Liver (tissue), 9 donors: ENCODE data around the gene ZCCHC8. TPM values are rescaled to one million over a fixed set of nuclear protein-coding genes. Genes with fewer than 3 reads are reported as not detected.
"Not testable (repeated sequence)": the region's sequence is repeated elsewhere in the genome, so short reads cannot be mapped to it uniquely, and the experiment has no call there.

Experiments used
- DNase-seq: peaks from one replicate; pipeline ENCODE4 v3.0.0-alpha.2; 2017; ENCODE audit warnings: low spot score
- H3K27ac ChIP-seq, 2 donors: one replicate each; pipeline ENCODE4 v1.7.0; 2013; ENCODE audit warnings: inconsistent platforms in 2 of 2, low read length in 2 of 2, control low read depth in 1 of 2, low read depth in 1 of 2, mild to moderate bottlenecking in 1 of 2
- H3K27me3 ChIP-seq, 4 donors: one replicate each; pipeline versions ENCODE4 v1.6.1 to v1.7.0; 2013; ENCODE audit warnings: low read length in 3 of 4, inconsistent platforms in 1 of 4, mild to moderate bottlenecking in 1 of 4, moderate library complexity in 1 of 4; ENCODE audit not compliant: control insufficient read depth in 4 of 4, insufficient read depth in 4 of 4
- H3K36me3 ChIP-seq, 4 donors: one replicate each; pipeline versions ENCODE4 v1.6.1 to v1.7.0; 2013; ENCODE audit warnings: low read length in 3 of 4, mild to moderate bottlenecking in 3 of 4, low read depth in 1 of 4, moderate library complexity in 1 of 4; ENCODE audit not compliant: control insufficient read depth in 4 of 4, insufficient read depth in 3 of 4
- H3K4me1 ChIP-seq, 4 donors: one replicate each; pipeline versions ENCODE4 v1.6.1 to v1.7.0; 2013; ENCODE audit warnings: low read length in 3 of 4, mild to moderate bottlenecking in 3 of 4, moderate library complexity in 1 of 4; ENCODE audit not compliant: control insufficient read depth in 4 of 4, insufficient read depth in 4 of 4
- H3K4me3 ChIP-seq, 3 donors: one replicate each; pipeline versions ENCODE4 v1.6.1 to v1.7.0; 2013; ENCODE audit warnings: low read length in 3 of 3, control low read depth in 1 of 3, low read depth in 1 of 3, mild to moderate bottlenecking in 1 of 3
- H3K9ac ChIP-seq, 2 donors: one replicate each; pipeline ENCODE4 v1.7.0; 2013; ENCODE audit warnings: low read length in 2 of 2, mild to moderate bottlenecking in 2 of 2, moderate library complexity in 2 of 2, control low read depth in 1 of 2, low read depth in 1 of 2
- H3K9me3 ChIP-seq, 4 donors: one replicate each; pipeline versions ENCODE4 v1.6.1 to v1.7.0; 2013; ENCODE audit warnings: low read length in 3 of 4; ENCODE audit not compliant: control insufficient read depth in 4 of 4
- CTCF ChIP-seq: fragments of 150-350 bp; IDR thresholded peaks from 2 replicates; pipeline ENCODE4 v1.5.1; 2017; ENCODE audit warnings: improper control_type of control experiment, low read depth, low read length; ENCODE audit not compliant: missing input control
- EGR1 ChIP-seq, 2 donors: IDR thresholded peaks; 2 replicates each; pipeline ENCODE4 v1.6.1; 2016 to 2018; ENCODE audit warnings: antibody characterized with exemption in 2 of 2, low read depth in 2 of 2
- FOXA1 ChIP-seq: IDR thresholded peaks from 2 replicates; pipeline ENCODE4 v1.6.1; 2016; ENCODE audit warnings: antibody characterized with exemption
- FOXA2 ChIP-seq: IDR thresholded peaks from 2 replicates; pipeline ENCODE4 v1.6.1; 2016; ENCODE audit warnings: antibody characterized with exemption
- GABPA ChIP-seq, 2 donors: IDR thresholded peaks in 1 of 2; conservative IDR thresholded peaks in 1 of 2; 2 replicates each; pipeline ENCODE4 v1.6.1; 2016; ENCODE audit warnings: antibody characterized with exemption in 2 of 2, mild to moderate bottlenecking in 1 of 2, moderate library complexity in 1 of 2
- JUND ChIP-seq, 2 donors: IDR thresholded peaks; 2 replicates each; pipeline ENCODE4 v1.6.1; 2016; ENCODE audit warnings: antibody characterized with exemption in 2 of 2
- MAX ChIP-seq: IDR thresholded peaks from 2 replicates; pipeline ENCODE4 v1.6.1; 2016; ENCODE audit warnings: antibody characterized with exemption
- RAD21 ChIP-seq, 2 donors: IDR thresholded peaks; 2 replicates each; pipeline ENCODE4 v1.6.1; 2016; ENCODE audit warnings: antibody characterized with exemption in 2 of 2, mild to moderate bottlenecking in 2 of 2
- RXRA ChIP-seq, 2 donors: IDR thresholded peaks; 2 replicates each; pipeline ENCODE4 v1.6.1; 2017 to 2018; ENCODE audit warnings: antibody characterized with exemption in 2 of 2, mild to moderate bottlenecking in 1 of 2
- ZBTB33 ChIP-seq: IDR thresholded peaks from 2 replicates; pipeline ENCODE4 v1.6.1; 2016; ENCODE audit warnings: antibody characterized with exemption
- WGBS: extraction: QIAGEN DNeasy Blood & Tissue Kit; methylation state at CpG from one replicate; pipeline ENCODE4 v1.1.7; 2013; 5-methylcytosine and 5-hydroxymethylcytosine counted together
- polyA plus RNA-seq, 2 donors: library from polyadenylated mRNA; stranded (reverse) in 1 of 2; unstranded in 1 of 2; fragments of 200-250 nt in 1 of 2; fragments of >200 nt in 1 of 2; fragmentation: Nextera tagmentation in 1 of 2; extraction: Ambion mirVana in 1 of 2; gene quantifications; one replicate each; pipeline versions ENCODE4 v1.2.1 to v1.2.3, GENCODE V29; 2013 to 2015
- total RNA-seq, 2 donors: library from RNA; depleted of rRNA; stranded (reverse); fragments of >200 nt; gene quantifications; one replicate each; pipeline ENCODE4 v1.2.3, GENCODE V29; 2014
- TF ChIP-seq, protein P1 (sequence below): IDR thresholded peaks from 2 replicates; pipeline ENCODE4 v1.6.1; 2016; ENCODE audit warnings: antibody characterized with exemption, mild to moderate bottlenecking
- donor health status: healthy.
- donor health status: healthy.
- donor health status: healthy.
- donor health status: healthy.
- donor health status: healthy.

Gene ZCCHC8
- total and polyA plus RNA-seq, 4 donors: 5.2 to 20.5 (median 12.9) TPM

GRCh38 chr12:122471324-122472226 is 29.2 kb downstream of the ZCCHC8 start:
- Histone ChIP-seq H3K27ac (peak overlapping the region; percentile 13 to 23), H3K9ac (peak overlapping the region in 1 of 2 donors; percentile 59), H3K36me3 (peaks cover 12 to 40% (median 32%) of the 10 kb centered on the region in 4 donors), H3K9me3 (no peaks in the 10 kb centered on the region), H3K4me1 (peaks cover 0 to 5% (median 2%) of the 10 kb centered on the region in 4 donors), H3K4me3 (no peak overlapping the region), H3K27me3 (no peaks in the 10 kb centered on the region)
- no peak for TF ChIP-seq JUND (IDR thresholded peaks at IDR 0.05)
- peak; percentile 68 for TF ChIP-seq FOXA2
- no peak for TF ChIP-seq RXRA (IDR thresholded peaks at IDR 0.05)
- no peak for TF ChIP-seq MAX
- TF ChIP-seq ZBTB33: no peak
- peak; percentile 91 for TF ChIP-seq CTCF
- TF ChIP-seq GABPA (IDR thresholded peaks at IDR 0.05 in 1 of 2, conservative IDR thresholded peaks at IDR 0.05 in 1 of 2): no peak
- TF ChIP-seq FOXA1: peak; percentile 14
- no peak for TF ChIP-seq EGR1 (IDR thresholded peaks at IDR 0.05; ENCODE audit: low read depth in 2 of 2)
- peak; percentile 86 to 88 for TF ChIP-seq RAD21 (IDR thresholded peaks at IDR 0.05)
- TF ChIP-seq, protein P1, sequence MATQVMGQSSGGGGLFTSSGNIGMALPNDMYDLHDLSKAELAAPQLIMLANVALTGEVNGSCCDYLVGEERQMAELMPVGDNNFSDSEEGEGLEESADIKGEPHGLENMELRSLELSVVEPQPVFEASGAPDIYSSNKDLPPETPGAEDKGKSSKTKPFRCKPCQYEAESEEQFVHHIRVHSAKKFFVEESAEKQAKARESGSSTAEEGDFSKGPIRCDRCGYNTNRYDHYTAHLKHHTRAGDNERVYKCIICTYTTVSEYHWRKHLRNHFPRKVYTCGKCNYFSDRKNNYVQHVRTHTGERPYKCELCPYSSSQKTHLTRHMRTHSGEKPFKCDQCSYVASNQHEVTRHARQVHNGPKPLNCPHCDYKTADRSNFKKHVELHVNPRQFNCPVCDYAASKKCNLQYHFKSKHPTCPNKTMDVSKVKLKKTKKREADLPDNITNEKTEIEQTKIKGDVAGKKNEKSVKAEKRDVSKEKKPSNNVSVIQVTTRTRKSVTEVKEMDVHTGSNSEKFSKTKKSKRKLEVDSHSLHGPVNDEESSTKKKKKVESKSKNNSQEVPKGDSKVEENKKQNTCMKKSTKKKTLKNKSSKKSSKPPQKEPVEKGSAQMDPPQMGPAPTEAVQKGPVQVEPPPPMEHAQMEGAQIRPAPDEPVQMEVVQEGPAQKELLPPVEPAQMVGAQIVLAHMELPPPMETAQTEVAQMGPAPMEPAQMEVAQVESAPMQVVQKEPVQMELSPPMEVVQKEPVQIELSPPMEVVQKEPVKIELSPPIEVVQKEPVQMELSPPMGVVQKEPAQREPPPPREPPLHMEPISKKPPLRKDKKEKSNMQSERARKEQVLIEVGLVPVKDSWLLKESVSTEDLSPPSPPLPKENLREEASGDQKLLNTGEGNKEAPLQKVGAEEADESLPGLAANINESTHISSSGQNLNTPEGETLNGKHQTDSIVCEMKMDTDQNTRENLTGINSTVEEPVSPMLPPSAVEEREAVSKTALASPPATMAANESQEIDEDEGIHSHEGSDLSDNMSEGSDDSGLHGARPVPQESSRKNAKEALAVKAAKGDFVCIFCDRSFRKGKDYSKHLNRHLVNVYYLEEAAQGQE: no peak
- DNase-seq: no peak
- 10% methylated on average over 3 of the region's 3 CpGs for WGBS

DNA sequence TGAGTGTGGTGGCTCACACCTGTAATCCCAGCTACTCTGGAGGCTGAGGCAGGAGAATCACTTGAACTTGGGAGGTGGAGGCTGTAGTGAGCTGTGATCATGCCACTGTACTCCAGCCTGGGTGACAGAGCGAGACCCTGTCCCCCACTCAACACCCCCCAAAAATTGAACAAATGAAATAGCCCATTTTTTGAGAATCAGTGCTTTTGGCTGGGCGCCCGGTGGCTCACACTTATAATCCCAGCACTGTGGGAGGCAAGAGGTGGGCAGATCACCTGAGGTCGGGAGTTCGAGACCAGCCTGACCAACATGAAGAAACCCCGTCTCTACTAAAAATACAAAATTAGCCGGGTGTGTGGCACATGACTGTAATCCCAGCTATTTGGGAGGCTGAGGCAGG is 30.2 kb downstream of the ZCCHC8 start:
- DNase-seq: not testable (repeated sequence)

GRCh38 chr12:122469856-122470255 is 30.9 kb downstream of the ZCCHC8 start:
- not testable (repeated sequence) for H3K27ac ChIP-seq, H3K4me3 ChIP-seq, DNase-seq, H3K27me3 ChIP-seq, H3K9me3 ChIP-seq, H3K9ac ChIP-seq, H3K4me1 ChIP-seq
- H3K36me3 ChIP-seq: peaks cover 11 to 24% (median 19%) of the 10 kb centered on the region in 4 donors
- WGBS: 92% methylated on average over 6 of the region's 6 CpGs

More for the DNA sequence above, 30.2 kb downstream of the ZCCHC8 start:
- H3K4me3 ChIP-seq, H3K9ac ChIP-seq, H3K27ac ChIP-seq, H3K27me3 ChIP-seq, H3K9me3 ChIP-seq, H3K4me1 ChIP-seq: not testable (repeated sequence)
- H3K36me3 ChIP-seq: peaks cover 11 to 30% (median 23%) of the 10 kb centered on the region in 4 donors
- 96% methylated on average over 7 of the region's 7 CpGs for WGBS
